Smooth muscle cell (in vitro differentiated cells): ENCODE results near the gene FGD6. TPM values are rescaled to one million over a fixed set of nuclear protein-coding genes. Genes with fewer than 3 reads are reported as not detected.

Source experiments
- DNase-seq: peaks from one replicate; lab custom pipeline; 2025; ENCODE audit not compliant: unreplicated experiment; lab: John Stamatoyannopoulos, UW
- H2AFZ ChIP-seq: fragments of 200-600 bp; sonication (generic); 2 replicates; pipeline ENCODE4 v1.6.0; 2016; ENCODE audit warnings: antibody characterized with exemption, low read depth, mild to moderate bottlenecking
- H3F3A ChIP-seq: fragments of 200-600 bp; sonication (generic); 2 replicates; pipeline ENCODE4 v1.6.0; 2017; ENCODE audit warnings: antibody characterized with exemption, low read depth
- H3K27ac ChIP-seq: fragments of 200-600 bp; sonication (generic); 2 replicates; pipeline ENCODE4 v1.5.1; 2016; ENCODE audit warnings: low read depth, mild to moderate bottlenecking
- H3K27me3 ChIP-seq: fragments of 200-600 bp; sonication (generic); 2 replicates; pipeline ENCODE4 v1.6.1; 2016; ENCODE audit warnings: low read depth, mild to moderate bottlenecking
- H3K36me3 ChIP-seq: fragments of 200-600 bp; sonication (generic); 2 replicates; pipeline ENCODE4 v1.5.1; 2016; ENCODE audit warnings: low read depth
- H3K4me1 ChIP-seq: fragments of 200-600 bp; sonication (generic); 2 replicates; pipeline ENCODE4 v1.5.1; 2016; ENCODE audit warnings: low read depth
- H3K4me2 ChIP-seq: fragments of 200-600 bp; sonication (generic); 2 replicates; pipeline ENCODE4 v1.6.0; 2016; ENCODE audit warnings: mild to moderate bottlenecking
- H3K4me3 ChIP-seq: fragments of 200-600 bp; sonication (generic); 2 replicates; pipeline ENCODE4 v1.5.1; 2016; ENCODE audit warnings: mild to moderate bottlenecking
- H3K79me2 ChIP-seq: fragments of 200-600 bp; sonication (generic); 2 replicates; pipeline ENCODE4 v1.6.0; 2016; ENCODE audit warnings: low read depth, mild to moderate bottlenecking
- H3K9ac ChIP-seq: fragments of 200-600 bp; sonication (generic); 2 replicates; pipeline ENCODE4 v1.6.0; 2016; ENCODE audit warnings: low read depth
- H3K9me3 ChIP-seq: fragments of 200-600 bp; sonication (generic); replicated peaks from 2 replicates; pipeline ENCODE4 v1.5.1; 2016; ENCODE audit warnings: low read depth
- H4K20me1 ChIP-seq: fragments of 200-600 bp; sonication (generic); 2 replicates; pipeline ENCODE4 v1.6.0; 2016; ENCODE audit warnings: low read depth
- WGBS: methylation state at CpG from one replicate; pipeline ENCODE4 v1.1.7; 2016; ENCODE audit warnings: low lambda C conversion rate; 5-methylcytosine and 5-hydroxymethylcytosine counted together
- polyA plus RNA-seq: library from polyadenylated mRNA; unstranded; fragments of >200 nt; fragmentation: Nextera tagmentation; extraction: Ambion mirVana; gene quantifications from 2 replicates; pipeline ENCODE4 v1.2.1, GENCODE V29; 2016
- total RNA-seq: library from RNA; depleted of rRNA; stranded (reverse); fragments of >200 nt; gene quantifications from 2 replicates; pipeline ENCODE4 v1.2.3, GENCODE V29; 2014
- TF ChIP-seq, protein P1 (sequence below): fragments of 200-600 bp; sonication (generic); IDR thresholded peaks from 2 replicates; pipeline ENCODE4 v1.5.1; 2017; ENCODE audit warnings: borderline replicate concordance, mild to moderate bottlenecking, antibody characterized with exemption; ENCODE audit not compliant: insufficient read depth, poor library complexity, severe bottlenecking

Gene FGD6
- total and polyA plus RNA-seq, 2 experiments from 2014 or later: 2.5 to 7.7 TPM

DNA sequence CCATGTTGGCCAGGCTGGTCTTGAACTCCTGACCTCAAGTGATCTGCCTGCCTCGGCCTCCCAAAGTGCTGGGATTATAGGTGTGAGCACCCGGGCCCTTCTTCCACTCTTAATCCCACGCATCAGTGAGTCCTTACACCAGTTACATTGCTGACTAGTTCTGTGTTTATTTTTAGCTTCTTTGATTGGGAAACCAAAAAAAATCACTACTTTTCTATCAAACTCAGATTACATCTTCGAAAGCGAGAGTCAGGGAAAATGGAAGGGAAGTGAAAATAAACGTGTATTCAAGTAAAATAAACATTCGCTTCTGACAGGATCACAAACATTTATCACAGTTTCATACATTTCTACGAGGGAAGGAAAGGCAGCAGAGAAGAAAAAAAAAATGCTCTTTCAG is 32.2 kb downstream of the FGD6 start:
- peaks cover 6% of the 10 kb centered on the region for H3F3A ChIP-seq
- no peaks in the 10 kb centered on the region for H3K36me3 ChIP-seq
- WGBS: 76% methylated on average over 8 of the region's 8 CpGs
- no peak overlapping the region for H2AFZ ChIP-seq
- H3K4me2 ChIP-seq: no peak overlapping the region
- H3K9me3 ChIP-seq: no peaks in the 10 kb centered on the region
- peaks cover 6% of the 10 kb centered on the region for H3K4me1 ChIP-seq
- H3K9ac ChIP-seq: no peak overlapping the region
- no peak overlapping the region for H3K27ac ChIP-seq
- H3K79me2 ChIP-seq: peaks cover 5% of the 10 kb centered on the region
- no peak for DNase-seq
- no peaks in the 10 kb centered on the region for H4K20me1 ChIP-seq
- TF ChIP-seq, protein P1, sequence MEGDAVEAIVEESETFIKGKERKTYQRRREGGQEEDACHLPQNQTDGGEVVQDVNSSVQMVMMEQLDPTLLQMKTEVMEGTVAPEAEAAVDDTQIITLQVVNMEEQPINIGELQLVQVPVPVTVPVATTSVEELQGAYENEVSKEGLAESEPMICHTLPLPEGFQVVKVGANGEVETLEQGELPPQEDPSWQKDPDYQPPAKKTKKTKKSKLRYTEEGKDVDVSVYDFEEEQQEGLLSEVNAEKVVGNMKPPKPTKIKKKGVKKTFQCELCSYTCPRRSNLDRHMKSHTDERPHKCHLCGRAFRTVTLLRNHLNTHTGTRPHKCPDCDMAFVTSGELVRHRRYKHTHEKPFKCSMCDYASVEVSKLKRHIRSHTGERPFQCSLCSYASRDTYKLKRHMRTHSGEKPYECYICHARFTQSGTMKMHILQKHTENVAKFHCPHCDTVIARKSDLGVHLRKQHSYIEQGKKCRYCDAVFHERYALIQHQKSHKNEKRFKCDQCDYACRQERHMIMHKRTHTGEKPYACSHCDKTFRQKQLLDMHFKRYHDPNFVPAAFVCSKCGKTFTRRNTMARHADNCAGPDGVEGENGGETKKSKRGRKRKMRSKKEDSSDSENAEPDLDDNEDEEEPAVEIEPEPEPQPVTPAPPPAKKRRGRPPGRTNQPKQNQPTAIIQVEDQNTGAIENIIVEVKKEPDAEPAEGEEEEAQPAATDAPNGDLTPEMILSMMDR: no peak
- no peaks in the 10 kb centered on the region for H3K27me3 ChIP-seq
- H3K4me3 ChIP-seq: no peak overlapping the region

DNA sequence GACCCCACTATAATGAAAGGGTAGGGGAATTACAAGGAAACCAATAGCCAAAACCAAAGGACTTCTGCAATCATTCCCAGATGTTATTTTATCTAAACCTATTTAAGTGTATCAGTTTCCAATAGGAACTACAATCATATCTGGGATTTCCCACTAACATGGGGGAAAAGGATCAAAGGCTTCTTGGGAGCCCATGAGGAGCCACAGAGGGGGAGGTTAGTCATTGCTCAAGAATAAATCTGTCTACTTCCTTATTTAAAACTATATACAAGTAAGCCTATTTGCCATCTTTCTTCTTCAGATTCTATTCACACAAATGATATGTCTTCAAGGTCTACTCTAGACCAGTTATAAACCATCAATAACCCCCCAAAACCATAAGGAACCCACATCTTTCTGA is 33.1 kb downstream of the FGD6 start:
- no peak overlapping the region for H2AFZ ChIP-seq
- DNase-seq: no peak
- H4K20me1 ChIP-seq: no peaks in the 10 kb centered on the region
- no peaks in the 10 kb centered on the region for H3K27me3 ChIP-seq
- TF ChIP-seq, protein P1: no peak
- H3K9ac ChIP-seq: no peak overlapping the region
- H3K36me3 ChIP-seq: no peaks in the 10 kb centered on the region
- H3K4me3 ChIP-seq: no peak overlapping the region
- peaks cover 6% of the 10 kb centered on the region for H3F3A ChIP-seq
- H3K4me1 ChIP-seq: peaks cover 6% of the 10 kb centered on the region
- no peak overlapping the region for H3K4me2 ChIP-seq
- no peaks in the 10 kb centered on the region for H3K9me3 ChIP-seq
- H3K79me2 ChIP-seq: no peaks in the 10 kb centered on the region
- H3K27ac ChIP-seq: no peak overlapping the region

DNA sequence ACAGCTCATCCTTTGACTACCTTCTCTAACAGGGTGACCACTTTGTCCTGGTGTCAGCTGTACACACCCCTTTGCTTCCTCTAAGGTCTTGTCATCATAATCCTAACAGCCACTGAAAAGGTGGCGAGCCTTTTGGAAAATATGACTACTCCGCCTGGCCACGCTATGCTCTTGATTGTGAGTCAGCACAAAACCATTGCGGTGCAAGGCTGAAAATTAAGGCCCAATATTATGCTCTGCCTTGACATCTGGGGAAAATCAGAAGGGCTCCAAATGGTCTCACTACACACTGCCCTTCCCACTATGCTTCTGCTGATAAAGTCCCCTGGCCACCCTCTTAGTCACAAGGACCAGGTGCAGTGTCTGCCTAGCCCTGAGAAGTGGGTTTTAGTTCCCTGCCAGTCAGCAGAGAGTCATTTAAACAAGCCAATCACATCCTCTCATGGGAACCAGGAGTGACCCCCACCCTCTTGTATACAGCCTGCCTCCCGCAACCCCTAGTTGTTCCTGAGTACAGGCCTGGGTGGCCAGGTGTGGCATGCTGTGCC is 34.3 kb downstream of the FGD6 start:
- WGBS: 29% methylated on average over 5 of the region's 5 CpGs
- H3K9ac ChIP-seq: peak overlapping the region; percentile 65

More for the DNA sequence above, 34.3 kb downstream of the FGD6 start:
- TF ChIP-seq, protein P1: no peak
- Histone ChIP-seq H3K36me3 (no peaks in the 10 kb centered on the region), H2AFZ (no peak overlapping the region), H3K4me1 (peaks cover 7% of the 10 kb centered on the region), H4K20me1 (no peaks in the 10 kb centered on the region), H3K9me3 (no peaks in the 10 kb centered on the region), H3K79me2 (no peaks in the 10 kb centered on the region), H3K4me2 (peak overlapping the region; percentile 61), H3F3A (peaks cover 4% of the 10 kb centered on the region), H3K27me3 (no peaks in the 10 kb centered on the region), H3K27ac (peak overlapping the region; percentile 90), H3K4me3 (no peak overlapping the region)
- DNase-seq: no peak
